Measurements from ENCODE around the gene PPARGC1A.

DNA sequence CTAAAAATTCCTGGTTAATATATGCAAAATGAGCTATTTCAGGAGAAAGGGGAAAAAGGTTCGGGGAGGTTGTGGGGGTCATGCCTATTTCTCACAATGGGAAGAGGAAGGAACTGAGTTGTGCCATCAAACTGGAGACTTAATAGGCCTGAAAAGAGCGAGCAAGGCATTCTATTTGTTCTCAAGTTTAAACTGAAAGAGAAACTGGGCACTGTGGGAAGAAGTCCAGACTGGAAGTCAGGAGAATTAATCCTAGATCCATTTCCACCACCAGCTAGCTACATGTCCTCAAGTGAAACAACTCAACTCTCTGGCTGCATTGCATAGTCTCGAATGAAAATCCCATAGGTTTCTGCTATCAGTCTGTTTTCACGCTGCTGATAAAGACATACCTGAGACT is 50.6 kb downstream of the PPARGC1A start:
- TF ChIP-seq POLR2AphosphoS5 (IDR thresholded peaks at IDR 0.05; ENCODE audit: low read depth, low read length) (no peak), POLR2A (IDR thresholded peaks at IDR 0.05; ENCODE audit: low read depth, low read length) (no peak), TAF1 (IDR thresholded peaks at IDR 0.05; ENCODE audit: low read depth, low read length) (no peak), POU2F2 (IDR thresholded peaks at IDR 0.05; ENCODE audit: low read depth, low read length) (no peak)
